Ammon's horn (tissue), 1 donor: ENCODE results near the gene DIS3L2.
"Not testable (repeated sequence)": the region's sequence is repeated elsewhere in the genome, so short reads cannot be mapped to it uniquely, and the experiment has no call there.

Source experiments
- DNase-seq: peaks from one replicate; pipeline ENCODE4 v3.0.0-alpha.2; 2016; ENCODE audit warnings: low spot score

DIS3L2 gene

GRCh38 chr2:231928901-231929725 is 32.4 kb upstream of the DIS3L2 start:
- DNase-seq = no peak

DNA sequence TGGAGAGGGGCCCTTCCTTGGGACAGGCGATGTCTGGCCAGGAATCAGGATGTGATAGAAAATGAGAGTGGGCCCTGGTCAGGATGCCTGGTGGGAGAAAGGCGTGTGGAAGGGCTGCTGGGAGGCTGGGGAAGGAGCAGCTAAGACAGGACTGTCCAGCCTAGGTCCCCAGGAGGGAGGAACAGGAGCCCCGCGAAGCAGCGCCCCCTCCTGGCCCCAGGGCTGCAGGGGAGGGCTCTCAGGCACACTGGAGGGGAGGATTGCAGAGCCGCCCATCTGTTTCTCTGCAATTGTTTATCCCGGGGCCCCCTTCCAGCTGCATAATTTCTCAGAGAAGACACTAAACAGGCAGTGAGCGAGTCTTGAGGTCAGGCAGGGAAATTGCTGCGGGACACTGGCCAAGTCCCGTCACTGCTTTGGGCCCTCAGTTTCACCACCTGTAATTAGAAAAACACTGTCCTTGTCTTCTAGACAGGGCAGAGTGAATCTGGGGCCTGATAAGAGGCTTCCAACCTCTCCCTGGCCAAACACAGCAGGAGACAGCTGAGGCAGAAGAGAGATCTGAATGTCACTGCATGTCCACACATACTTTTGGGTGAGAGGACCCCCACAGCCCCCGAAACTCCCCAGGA is 31.4 kb upstream of the DIS3L2 start:
- DNase-seq = no peak

- no peak for DNase-seq
These were observed 30.8 kb upstream of the DIS3L2 start for GRCh38 chr2:231930593-231931281.

DNA sequence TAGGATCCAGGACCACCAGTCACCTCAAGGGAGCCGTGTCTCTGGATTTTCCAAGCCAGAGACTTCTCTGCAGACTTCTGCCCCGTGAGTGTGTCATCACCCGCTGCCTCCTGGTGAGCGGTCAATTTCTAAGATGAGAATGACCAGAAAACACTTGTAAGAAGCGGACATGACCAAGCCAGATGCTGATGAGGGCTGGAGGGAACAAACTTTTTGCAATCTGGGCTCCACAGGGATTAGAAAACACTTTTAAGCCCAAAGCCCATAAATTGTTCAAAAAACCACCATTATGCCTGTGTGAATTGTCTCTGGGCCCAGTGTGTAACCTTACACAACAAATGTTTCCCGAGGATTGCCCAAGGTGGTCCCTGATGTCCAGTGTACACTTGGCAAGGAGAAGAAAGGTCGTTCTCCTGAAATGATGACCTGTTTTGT is 30.0 kb upstream of the DIS3L2 start:
- DNase-seq = no peak

DNA sequence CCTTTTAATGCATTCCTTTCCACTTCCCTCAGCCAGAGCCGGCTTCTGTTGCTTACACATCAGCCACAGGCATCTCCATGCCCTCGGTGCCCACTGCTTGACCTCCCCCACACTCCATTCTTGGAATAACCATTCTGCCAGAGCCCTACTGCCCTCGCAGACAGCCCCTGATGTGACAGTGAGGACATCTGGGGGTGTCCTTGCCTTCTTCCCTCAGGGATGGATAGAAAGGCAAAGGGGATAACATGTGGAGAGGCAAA is 28.9 kb upstream of the DIS3L2 start:
- no peak for DNase-seq

DNA sequence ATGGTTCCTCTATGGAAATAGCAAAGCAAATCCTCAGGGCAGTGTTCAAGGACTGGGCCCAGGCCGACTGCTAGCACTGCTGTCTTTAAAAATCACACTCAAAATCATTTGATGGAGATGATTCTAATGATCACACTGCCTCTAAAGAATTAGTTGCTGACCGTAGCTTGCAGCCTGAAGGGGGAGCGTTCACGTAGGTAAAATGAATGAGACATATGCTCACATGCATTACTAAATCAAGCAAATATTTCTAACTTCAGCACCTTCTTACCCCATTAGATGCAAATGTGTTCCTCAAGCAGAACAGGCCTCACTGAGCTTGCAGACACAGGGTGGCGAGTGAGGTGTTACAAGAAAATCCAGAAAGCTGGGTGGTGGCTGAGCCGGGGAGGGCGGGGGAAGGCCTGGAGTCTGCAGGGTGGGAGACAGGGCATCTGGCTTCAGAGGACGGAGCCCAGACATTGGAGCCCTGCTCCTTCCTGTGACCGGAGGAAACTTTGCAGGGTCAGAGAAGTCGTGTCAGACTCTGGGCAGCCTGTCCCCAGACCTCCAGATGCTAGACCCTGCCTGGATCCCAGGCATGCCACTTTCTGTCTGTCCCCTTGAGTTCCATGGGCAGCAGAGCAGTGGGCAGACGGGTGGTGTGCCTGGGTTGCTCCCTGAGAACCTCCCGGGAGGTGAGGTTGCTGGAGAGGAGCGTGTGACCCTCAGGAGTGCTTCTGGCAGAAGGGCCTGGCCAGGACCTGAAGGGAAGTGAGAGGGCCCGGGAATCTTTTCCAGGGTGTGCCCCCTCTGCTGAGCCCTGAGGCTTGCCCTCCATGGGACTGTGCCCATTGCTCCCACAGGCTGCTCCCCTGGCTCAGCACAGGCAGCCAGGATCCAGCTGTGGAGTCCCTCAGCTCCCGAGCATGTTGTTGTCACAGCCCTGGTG is 28.3 kb upstream of the DIS3L2 start:
- DNase-seq = no peak

DNA sequence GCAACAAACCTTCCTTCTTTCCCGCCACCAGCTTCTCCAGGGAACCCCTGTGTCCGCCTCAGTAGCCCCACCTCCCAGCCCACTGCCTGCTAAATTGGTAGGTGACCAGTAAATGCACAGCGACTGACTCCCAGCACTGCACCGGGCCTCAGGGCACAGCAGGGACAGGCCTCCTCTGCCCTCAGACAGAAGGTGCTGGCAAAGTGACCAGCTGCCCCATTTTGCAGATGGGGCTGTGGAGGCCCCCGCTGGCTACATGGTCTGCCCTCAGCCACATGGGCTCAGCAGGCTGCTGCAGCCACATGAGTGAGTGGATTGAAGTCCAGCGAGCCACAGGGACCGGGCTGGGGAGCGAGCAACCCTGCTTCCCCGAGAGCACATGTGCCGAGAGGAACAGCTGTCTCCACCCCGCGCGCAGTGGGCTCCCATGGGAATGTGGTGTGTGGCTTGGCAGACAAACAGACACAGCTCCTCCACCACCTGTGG is 27.6 kb upstream of the DIS3L2 start:
- no peak for DNase-seq

DNA sequence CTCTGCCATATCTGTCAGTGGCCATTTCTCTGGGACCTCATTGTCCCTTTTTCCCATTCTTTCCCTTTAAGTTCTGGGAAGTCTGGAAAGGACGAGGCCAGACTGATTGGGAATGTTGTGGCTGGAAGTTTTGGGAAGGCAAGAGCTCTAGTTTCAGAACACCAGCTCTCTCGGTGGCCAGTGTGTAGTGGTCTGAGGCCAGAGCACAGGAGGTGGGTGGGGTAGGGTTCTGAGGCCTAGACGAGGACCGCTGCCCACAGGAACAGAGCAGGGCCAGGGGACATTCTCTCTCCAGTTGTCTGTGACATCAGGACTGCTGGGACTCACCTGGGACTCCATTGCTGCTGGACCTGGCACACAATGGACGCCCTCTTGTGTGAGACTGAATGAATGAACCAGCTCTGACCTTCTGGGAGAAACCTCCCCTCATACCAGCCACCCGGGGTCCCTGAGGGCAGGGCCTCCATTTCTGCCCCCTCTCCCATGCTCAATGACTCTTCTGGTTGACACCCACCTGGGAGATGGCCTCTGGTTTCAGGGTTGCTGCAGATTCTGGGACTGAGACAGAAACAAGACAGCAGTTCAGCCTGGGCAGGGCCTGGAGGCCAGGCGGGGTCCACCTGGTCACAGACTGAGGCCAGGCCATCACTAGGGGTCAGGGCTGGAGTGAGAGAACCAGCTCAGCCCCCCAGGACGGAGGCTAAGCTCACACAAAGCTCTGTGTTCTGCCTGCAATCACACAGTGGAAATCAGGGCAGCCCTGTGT is 26.9 kb upstream of the DIS3L2 start:
- no peak for DNase-seq

DNA sequence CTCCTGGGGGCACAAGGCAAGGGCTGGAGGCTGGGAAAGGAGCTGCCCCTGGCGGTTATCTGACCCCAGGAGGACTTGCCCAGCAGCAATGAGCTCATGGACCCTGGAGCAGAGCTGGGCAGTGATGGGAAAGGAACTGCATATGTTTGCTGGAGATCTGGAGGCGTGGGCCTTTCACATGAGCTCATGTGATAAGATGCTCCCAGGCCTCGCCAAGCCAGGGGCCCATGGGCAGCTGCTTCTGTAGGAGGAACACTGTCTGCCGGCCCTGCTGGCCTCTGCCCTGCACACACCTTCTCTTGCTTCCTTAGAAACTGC is 26.3 kb upstream of the DIS3L2 start:
- no peak for DNase-seq

- no peak for DNase-seq
These were observed 25.7 kb upstream of the DIS3L2 start for GRCh38 chr2:231935815-231936214.

DNA sequence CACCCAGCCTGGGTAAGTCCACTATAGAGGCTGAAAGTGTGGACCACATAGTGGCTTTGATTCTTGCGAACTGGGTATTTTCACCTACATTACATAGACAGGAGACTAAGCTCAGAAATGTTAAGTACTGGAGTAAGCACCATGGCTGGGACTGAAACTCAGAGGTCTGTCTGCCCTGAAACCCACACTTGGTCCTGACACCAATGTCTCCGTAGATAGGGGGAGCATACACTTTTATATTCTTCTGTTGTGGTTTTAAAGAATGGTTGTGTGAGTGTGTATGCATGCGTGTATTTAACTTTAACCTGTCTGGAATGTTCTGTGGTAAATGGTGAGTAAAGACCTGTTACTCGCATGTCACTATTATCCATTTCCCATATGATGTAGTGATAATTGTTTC is 25.0 kb upstream of the DIS3L2 start:
- no peak for DNase-seq

- DNase-seq = no peak
These were observed 24.5 kb upstream of the DIS3L2 start for GRCh38 chr2:231937057-231937456.

GRCh38 chr2:231939022-231939421 is 22.5 kb upstream of the DIS3L2 start:
- no peak for DNase-seq

DNA sequence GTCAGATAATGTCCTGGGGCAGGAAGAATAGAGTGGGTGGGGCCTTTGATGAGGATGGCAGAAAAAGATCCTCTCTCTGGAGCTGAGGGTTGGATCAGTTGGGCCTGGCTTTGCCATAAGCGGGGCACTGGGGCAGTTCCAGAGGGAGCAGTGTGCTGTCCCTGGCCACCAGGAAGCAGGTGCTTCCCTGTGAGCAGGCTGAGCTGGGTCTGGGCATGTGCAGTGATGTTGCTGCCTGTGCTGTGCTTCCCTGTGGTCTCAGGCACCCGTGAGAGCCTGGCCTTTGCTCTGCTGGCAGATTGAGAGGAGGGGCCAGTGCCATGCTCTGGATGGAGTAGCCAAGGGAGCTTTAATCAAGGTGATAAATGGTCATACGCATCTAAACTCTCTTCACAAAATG is 20.7 kb upstream of the DIS3L2 start:
- no peak for DNase-seq

- no peak for DNase-seq
These were observed 19.8 kb upstream of the DIS3L2 start for GRCh38 chr2:231941673-231942072.

GRCh38 chr2:231942180-231942579 is 19.3 kb upstream of the DIS3L2 start:
- DNase-seq = no peak

GRCh38 chr2:231946241-231946814 is 15.2 kb upstream of the DIS3L2 start:
- no peak for DNase-seq

GRCh38 chr2:231947112-231947511 is 14.4 kb upstream of the DIS3L2 start:
- DNase-seq = not testable (repeated sequence)

- DNase-seq = no peak
These were observed 13.8 kb upstream of the DIS3L2 start for GRCh38 chr2:231947694-231948093.

DNA sequence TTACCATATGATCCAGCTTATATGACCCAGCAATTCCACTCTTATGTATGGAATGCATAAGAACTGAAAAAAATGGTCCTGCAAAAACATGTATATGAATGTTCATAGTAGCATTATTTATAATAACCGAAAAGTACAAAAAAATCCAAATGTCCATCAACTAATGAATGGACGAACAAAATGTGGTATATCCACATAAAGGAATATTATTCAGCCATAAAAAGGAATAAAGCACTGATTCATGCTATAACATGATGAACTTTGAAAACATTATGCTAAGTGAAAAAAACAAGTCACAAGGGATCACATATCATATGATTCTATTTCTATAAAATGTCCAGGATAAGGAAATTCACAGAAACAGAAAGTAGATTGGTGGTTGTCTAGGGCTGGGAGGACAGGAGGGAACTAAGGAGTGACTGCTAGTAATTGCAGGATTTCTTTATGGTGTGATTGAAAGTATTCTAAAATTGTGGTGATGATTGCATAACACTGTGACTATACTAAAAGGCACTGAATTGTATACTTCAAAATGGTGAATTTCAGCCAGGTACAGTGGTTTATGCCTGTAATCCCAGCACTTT is 10.0 kb upstream of the DIS3L2 start:
- no peak for DNase-seq
